Measurements from ENCODE around the gene OGDHL.

The OGDHL gene

GRCh38 chr10:49742683-49743463 is 19.2 kb downstream of the OGDHL start:
- ChIA-PET POLR2A (no interaction called here), CTCF (no interaction called here)
- no peak for TF ChIP-seq CTCF (IDR thresholded peaks at IDR 0.05; ENCODE audit: insufficient read depth, low read length, missing control alignments)
- no peak overlapping the region for H3K4me3 ChIP-seq (ENCODE audit: low read depth, low read length)
- no peak for DNase-seq (ENCODE audit: low read depth, low spot score)

GRCh38 chr10:49741108-49741995 is 20.8 kb downstream of the OGDHL start:
- CTCF ChIA-PET = no interaction called here
- POLR2A ChIA-PET = no interaction called here
- no peak for TF ChIP-seq CTCF (IDR thresholded peaks at IDR 0.05; ENCODE audit: insufficient read depth, low read length, missing control alignments)
- no peak overlapping the region for H3K4me3 ChIP-seq (ENCODE audit: low read depth, low read length)
- DNase-seq (ENCODE audit: low read depth, low spot score) = no peak

GRCh38 chr10:49740346-49741107 is 21.6 kb downstream of the OGDHL start:
- no peak overlapping the region for H3K4me3 ChIP-seq (ENCODE audit: low read depth, low read length)
- POLR2A ChIA-PET = no interaction called here
- CTCF ChIA-PET = no interaction called here
- no peak for TF ChIP-seq CTCF (IDR thresholded peaks at IDR 0.05; ENCODE audit: insufficient read depth, low read length, missing control alignments)
- DNase-seq (ENCODE audit: low read depth, low spot score) = no peak

- DNase-seq (ENCODE audit: low read depth, low spot score) = no peak
- POLR2A ChIA-PET = no interaction called here
- H3K4me3 ChIP-seq (ENCODE audit: low read depth, low read length) = no peak overlapping the region
- TF ChIP-seq CTCF (IDR thresholded peaks at IDR 0.05; ENCODE audit: insufficient read depth, low read length, missing control alignments) = no peak
- CTCF ChIA-PET = no interaction called here
These were observed 22.7 kb downstream of the OGDHL start for GRCh38 chr10:49739426-49739825.

- ChIA-PET POLR2A (no interaction called here), CTCF (no interaction called here)
- no peak for DNase-seq (ENCODE audit: low read depth, low spot score)
- H3K4me3 ChIP-seq (ENCODE audit: low read depth, low read length) = no peak overlapping the region
- TF ChIP-seq CTCF (IDR thresholded peaks at IDR 0.05; ENCODE audit: insufficient read depth, low read length, missing control alignments) = no peak
These were observed 23.3 kb downstream of the OGDHL start for GRCh38 chr10:49738616-49739360.

Data from AG04449 (cell line).